Activated CD4-positive, alpha-beta T cell treated with anti-CD3 and anti-CD28 coated beads for 1 hour (primary cell): ENCODE results near the gene BCR.

Experiments
- DNase-seq: peaks from one replicate; pipeline ENCODE4 v3.0.0-alpha.2; 2020

BCR gene

GRCh38 chr22:23264610-23265367 lies 84.5 kb downstream of the BCR start:
- no peak for DNase-seq

- no peak for DNase-seq
These were observed 85.0 kb downstream of the BCR start for GRCh38 chr22:23265368-23265700.

GRCh38 chr22:23266780-23267179 lies 86.5 kb downstream of the BCR start:
- no peak for DNase-seq

GRCh38 chr22:23267226-23268043 lies 87.1 kb downstream of the BCR start:
- DNase-seq: no peak

- DNase-seq: no peak
These were observed 87.9 kb downstream of the BCR start for GRCh38 chr22:23268139-23268712.

GRCh38 chr22:23268877-23269276 lies 88.6 kb downstream of the BCR start:
- DNase-seq: no peak

GRCh38 chr22:23269441-23270211 lies 89.3 kb downstream of the BCR start:
- no peak for DNase-seq

GRCh38 chr22:23270212-23270733 lies 90.0 kb downstream of the BCR start:
- no peak for DNase-seq

- DNase-seq: no peak
These were observed 90.7 kb downstream of the BCR start for GRCh38 chr22:23270798-23271596.

- DNase-seq: no peak
These were observed 91.2 kb downstream of the BCR start for GRCh38 chr22:23271597-23271908.

- no peak for DNase-seq
These were observed 92.1 kb downstream of the BCR start for GRCh38 chr22:23272371-23272770.

- no peak for DNase-seq
These were observed 92.5 kb downstream of the BCR start for GRCh38 chr22:23272834-23273233.

- DNase-seq: no peak
These were observed 93.3 kb downstream of the BCR start for GRCh38 chr22:23273445-23274145.

- no peak for DNase-seq
These were observed 93.8 kb downstream of the BCR start for GRCh38 chr22:23274146-23274526.

- DNase-seq: no peak
These were observed 94.8 kb downstream of the BCR start for GRCh38 chr22:23274891-23275694.

GRCh38 chr22:23275751-23276150 lies 95.4 kb downstream of the BCR start:
- DNase-seq: no peak

- no peak for DNase-seq
These were observed 96.6 kb downstream of the BCR start for GRCh38 chr22:23276656-23277582.

- no peak for DNase-seq
These were observed 97.4 kb downstream of the BCR start for GRCh38 chr22:23277583-23278295.
